SK-N-SH treated with all-trans-retinoic acid at 6 μM for 48 hours (cell line): ENCODE data around the gene NUP210.

Experiments
- ATAC-seq: fragments of 200-7000 bp; cut with Tn5 transposase; 3 replicates; pipeline ENCODE4 v1.9.1; 2020; ENCODE audit warnings: mild to moderate bottlenecking, moderate library complexity
- ARNTL ChIP-seq: fragments of 450-650 bp; formaldehyde crosslinking; IDR thresholded peaks from 2 replicates; pipeline ENCODE4 v1.5.0; 2020; ENCODE audit warnings: low read depth, mild to moderate bottlenecking, moderate library complexity, borderline replicate concordance
- BACH2 ChIP-seq: fragments of 250-450 bp; sonication (Bioruptor Pico); IDR thresholded peaks from 2 replicates; pipeline ENCODE4 v1.9.0; 2021; ENCODE audit warnings: mild to moderate bottlenecking, borderline replicate concordance
- CSDC2 ChIP-seq: fragments of 250-450 bp; sonication (Bioruptor Pico); IDR thresholded peaks from 2 replicates; pipeline ENCODE4 v1.5.0; 2020; ENCODE audit warnings: mild to moderate bottlenecking, moderate library complexity
- CSRNP3 ChIP-seq: fragments of 250-450 bp; sonication (Bioruptor Pico); IDR thresholded peaks from 2 replicates; pipeline ENCODE4 v1.5.1; 2021; ENCODE audit warnings: mild to moderate bottlenecking, moderate library complexity
- ESRRG ChIP-seq: fragments of 250-450 bp; sonication (Bioruptor Pico); IDR thresholded peaks from 2 replicates; pipeline ENCODE4 v1.6.1; 2021; ENCODE audit warnings: mild to moderate bottlenecking
- GLIS3 ChIP-seq: fragments of 250-450 bp; sonication (Bioruptor Pico); IDR thresholded peaks from 2 replicates; pipeline ENCODE4 v1.5.0; 2020; ENCODE audit warnings: mild to moderate bottlenecking, moderate library complexity
- ISL1 ChIP-seq: fragments of 250-450 bp; sonication (Bioruptor Pico); IDR thresholded peaks from 2 replicates; pipeline ENCODE4 v2.1.2; 2022; ENCODE audit warnings: mild to moderate bottlenecking, moderate library complexity
- OSR1 ChIP-seq: fragments of 250-450 bp; sonication (Bioruptor Pico); IDR thresholded peaks from 2 replicates; pipeline ENCODE4 v1.8.0; 2022; ENCODE audit warnings: moderate library complexity, mild to moderate bottlenecking, inconsistent platforms
- PPARA ChIP-seq: fragments of 250-450 bp; sonication (Bioruptor Pico); IDR thresholded peaks from 2 replicates; pipeline ENCODE4 v1.5.0; 2020; ENCODE audit warnings: mild to moderate bottlenecking, borderline replicate concordance
- RARB ChIP-seq: fragments of 250-450 bp; sonication (Bioruptor Pico); IDR thresholded peaks from 2 replicates; pipeline ENCODE4 v1.8.0; 2021; ENCODE audit warnings: mild to moderate bottlenecking, moderate library complexity
- TOX ChIP-seq: fragments of 250-450 bp; sonication (Bioruptor Pico); IDR thresholded peaks from 2 replicates; pipeline ENCODE4 v1.8.0; 2021; ENCODE audit warnings: mild to moderate bottlenecking, moderate library complexity, borderline replicate concordance
- TSHZ2 ChIP-seq: fragments of 250-450 bp; sonication (Bioruptor Pico); IDR thresholded peaks from 2 replicates; pipeline ENCODE4 v1.5.0; 2020; ENCODE audit warnings: mild to moderate bottlenecking, moderate library complexity
- ZFP3 ChIP-seq: fragments of 250-450 bp; sonication (Bioruptor Pico); IDR thresholded peaks from 2 replicates; pipeline ENCODE4 v1.5.0; 2020; ENCODE audit warnings: mild to moderate bottlenecking, moderate library complexity
- ZFP30 ChIP-seq: fragments of 450-650 bp; formaldehyde crosslinking; IDR thresholded peaks from 2 replicates; pipeline ENCODE4 v1.5.0; 2022; ENCODE audit warnings: mild to moderate bottlenecking, moderate library complexity
- ZNF565 ChIP-seq: fragments of 450-650 bp; formaldehyde crosslinking; conservative IDR thresholded peaks from 2 replicates; pipeline ENCODE4 v1.5.0; 2020; ENCODE audit warnings: low read depth, mild to moderate bottlenecking, moderate library complexity
- ZNF70 ChIP-seq: fragments of 450-650 bp; formaldehyde crosslinking; IDR thresholded peaks from 2 replicates; pipeline ENCODE4 v1.5.0; 2020; ENCODE audit warnings: mild to moderate bottlenecking, moderate library complexity
- ZNF8 ChIP-seq: fragments of 450-650 bp; formaldehyde crosslinking; IDR thresholded peaks from 2 replicates; pipeline ENCODE4 v1.5.0; 2020; ENCODE audit warnings: mild to moderate bottlenecking, moderate library complexity
- TF ChIP-seq, protein P1 (sequence below): fragments of 250-450 bp; sonication (Bioruptor Pico); IDR thresholded peaks from 2 replicates; pipeline ENCODE4 v1.8.0; 2020; ENCODE audit warnings: mild to moderate bottlenecking, moderate library complexity, borderline replicate concordance
- TF ChIP-seq, protein P2 (sequence below): fragments of 250-450 bp; sonication (Bioruptor Pico); IDR thresholded peaks from 2 replicates; pipeline ENCODE4 v1.8.0; 2021; ENCODE audit warnings: low read depth, mild to moderate bottlenecking, moderate library complexity, borderline replicate concordance

The NUP210 gene

DNA sequence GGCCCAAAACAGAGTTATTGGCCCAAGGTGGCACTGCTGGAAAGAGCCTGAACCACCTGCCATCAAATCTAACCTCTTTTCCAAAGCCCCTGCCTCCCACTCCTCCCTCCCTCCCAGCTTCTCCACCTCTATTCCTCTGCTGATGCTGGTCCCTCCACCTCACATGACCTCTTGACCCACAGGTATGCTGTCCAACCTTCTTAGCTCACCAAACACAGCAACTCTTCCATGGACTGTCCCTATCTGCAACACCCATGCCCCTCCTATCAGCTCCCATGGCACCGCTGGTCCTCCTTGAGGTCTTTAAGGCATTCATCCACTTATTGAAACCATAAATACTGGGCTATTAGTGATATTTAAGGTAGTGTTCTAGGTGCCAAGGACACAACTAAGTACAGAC, 12.6 kb downstream of the NUP210 start:
- ATAC-seq, result no peak
- TF ChIP-seq CSDC2 (no peak), TSHZ2 (no peak), PPARA (CRISPR knock-in tag) (no peak), CSRNP3 (CRISPR knock-in tag) (no peak), ZFP3 (CRISPR knock-in tag) (no peak), ARNTL (CRISPR knock-in tag) (no peak), BACH2 (CRISPR knock-in tag) (no peak), ZNF8 (CRISPR knock-in tag) (no peak), ZNF70 (CRISPR knock-in tag) (no peak), TOX (CRISPR knock-in tag) (no peak), ZFP30 (CRISPR knock-in tag) (no peak), OSR1 (CRISPR knock-in tag) (no peak), ESRRG (CRISPR knock-in tag) (no peak), ZNF565 (no peak), RARB (CRISPR knock-in tag) (no peak), ISL1 (CRISPR knock-in tag) (no peak)
- TF ChIP-seq, protein P1, sequence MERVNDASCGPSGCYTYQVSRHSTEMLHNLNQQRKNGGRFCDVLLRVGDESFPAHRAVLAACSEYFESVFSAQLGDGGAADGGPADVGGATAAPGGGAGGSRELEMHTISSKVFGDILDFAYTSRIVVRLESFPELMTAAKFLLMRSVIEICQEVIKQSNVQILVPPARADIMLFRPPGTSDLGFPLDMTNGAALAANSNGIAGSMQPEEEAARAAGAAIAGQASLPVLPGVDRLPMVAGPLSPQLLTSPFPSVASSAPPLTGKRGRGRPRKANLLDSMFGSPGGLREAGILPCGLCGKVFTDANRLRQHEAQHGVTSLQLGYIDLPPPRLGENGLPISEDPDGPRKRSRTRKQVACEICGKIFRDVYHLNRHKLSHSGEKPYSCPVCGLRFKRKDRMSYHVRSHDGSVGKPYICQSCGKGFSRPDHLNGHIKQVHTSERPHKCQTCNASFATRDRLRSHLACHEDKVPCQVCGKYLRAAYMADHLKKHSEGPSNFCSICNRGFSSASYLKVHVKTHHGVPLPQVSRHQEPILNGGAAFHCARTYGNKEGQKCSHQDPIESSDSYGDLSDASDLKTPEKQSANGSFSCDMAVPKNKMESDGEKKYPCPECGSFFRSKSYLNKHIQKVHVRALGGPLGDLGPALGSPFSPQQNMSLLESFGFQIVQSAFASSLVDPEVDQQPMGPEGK (CRISPR knock-in tag), result no peak
- TF ChIP-seq, protein P2, sequence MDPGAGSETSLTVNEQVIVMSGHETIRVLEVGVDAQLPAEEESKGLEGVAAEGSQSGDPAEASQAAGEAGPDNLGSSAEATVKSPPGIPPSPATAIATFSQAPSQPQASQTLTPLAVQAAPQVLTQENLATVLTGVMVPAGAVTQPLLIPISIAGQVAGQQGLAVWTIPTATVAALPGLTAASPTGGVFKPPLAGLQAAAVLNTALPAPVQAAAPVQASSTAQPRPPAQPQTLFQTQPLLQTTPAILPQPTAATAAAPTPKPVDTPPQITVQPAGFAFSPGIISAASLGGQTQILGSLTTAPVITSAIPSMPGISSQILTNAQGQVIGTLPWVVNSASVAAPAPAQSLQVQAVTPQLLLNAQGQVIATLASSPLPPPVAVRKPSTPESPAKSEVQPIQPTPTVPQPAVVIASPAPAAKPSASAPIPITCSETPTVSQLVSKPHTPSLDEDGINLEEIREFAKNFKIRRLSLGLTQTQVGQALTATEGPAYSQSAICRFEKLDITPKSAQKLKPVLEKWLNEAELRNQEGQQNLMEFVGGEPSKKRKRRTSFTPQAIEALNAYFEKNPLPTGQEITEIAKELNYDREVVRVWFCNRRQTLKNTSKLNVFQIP (CRISPR knock-in tag), result no peak

DNA sequence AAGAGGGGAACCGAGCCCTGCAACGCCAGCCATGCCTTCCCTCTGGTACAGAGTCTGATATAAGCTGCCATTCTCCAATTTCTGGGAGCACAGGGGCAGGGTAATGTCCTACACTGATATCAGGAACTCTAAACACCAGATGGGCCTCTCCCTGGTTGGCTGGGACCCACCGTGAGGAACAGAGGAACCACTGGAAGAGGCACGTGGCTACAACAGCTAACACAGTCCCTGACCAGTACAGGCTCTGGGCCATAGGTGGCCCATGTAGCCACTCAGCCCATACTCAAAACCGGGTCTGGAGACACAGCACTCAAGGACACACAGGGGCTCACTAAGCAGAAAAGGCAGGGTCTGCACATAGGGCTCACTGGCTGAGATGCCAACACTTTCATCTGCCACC, 13.9 kb downstream of the NUP210 start:
- TF ChIP-seq ISL1 (CRISPR knock-in tag) (no peak), BACH2 (CRISPR knock-in tag) (no peak), ZNF565 (no peak), CSDC2 (no peak), CSRNP3 (CRISPR knock-in tag) (no peak), ARNTL (CRISPR knock-in tag) (no peak), ESRRG (CRISPR knock-in tag) (no peak), GLIS3 (CRISPR knock-in tag) (no peak)
- ATAC-seq, result no peak

GRCh38 chr3:13405614-13406013, 14.5 kb downstream of the NUP210 start:
- TF ChIP-seq ESRRG (CRISPR knock-in tag) (no peak), ZNF70 (CRISPR knock-in tag) (no peak)
- TF ChIP-seq, all 23 proteins: peak for 0

More at GRCh38 chr3:13405614-13406013, 14.5 kb downstream of the NUP210 start:
- no peak for ATAC-seq
